Measurements from ENCODE around the gene ANGEL2.
"Not testable (repeated sequence)": the region's sequence is repeated elsewhere in the genome, so short reads cannot be mapped to it uniquely, and the experiment has no call there.

ANGEL2 gene

DNA sequence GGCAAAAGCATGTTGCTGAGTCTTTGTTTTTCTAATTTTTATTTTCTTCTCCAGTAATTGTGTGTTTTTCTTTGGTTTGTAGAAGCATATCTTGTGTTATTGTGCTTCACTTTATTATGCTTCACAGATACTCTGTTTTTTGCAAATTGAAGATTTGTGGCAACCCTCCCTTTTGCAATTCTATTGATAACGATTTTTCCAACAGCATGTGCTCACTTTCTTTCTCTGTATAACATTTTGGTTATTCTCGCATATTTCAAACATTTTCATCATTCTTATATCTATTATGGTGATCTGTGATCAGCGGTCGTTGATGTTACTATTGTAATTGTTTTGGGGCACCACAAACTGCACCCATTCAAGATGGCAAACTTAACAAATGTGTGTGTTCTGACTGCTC lies 3.8 kb upstream of the ANGEL2 start:
- DNase-seq (ENCODE audit: low spot score), result no peak

DNA sequence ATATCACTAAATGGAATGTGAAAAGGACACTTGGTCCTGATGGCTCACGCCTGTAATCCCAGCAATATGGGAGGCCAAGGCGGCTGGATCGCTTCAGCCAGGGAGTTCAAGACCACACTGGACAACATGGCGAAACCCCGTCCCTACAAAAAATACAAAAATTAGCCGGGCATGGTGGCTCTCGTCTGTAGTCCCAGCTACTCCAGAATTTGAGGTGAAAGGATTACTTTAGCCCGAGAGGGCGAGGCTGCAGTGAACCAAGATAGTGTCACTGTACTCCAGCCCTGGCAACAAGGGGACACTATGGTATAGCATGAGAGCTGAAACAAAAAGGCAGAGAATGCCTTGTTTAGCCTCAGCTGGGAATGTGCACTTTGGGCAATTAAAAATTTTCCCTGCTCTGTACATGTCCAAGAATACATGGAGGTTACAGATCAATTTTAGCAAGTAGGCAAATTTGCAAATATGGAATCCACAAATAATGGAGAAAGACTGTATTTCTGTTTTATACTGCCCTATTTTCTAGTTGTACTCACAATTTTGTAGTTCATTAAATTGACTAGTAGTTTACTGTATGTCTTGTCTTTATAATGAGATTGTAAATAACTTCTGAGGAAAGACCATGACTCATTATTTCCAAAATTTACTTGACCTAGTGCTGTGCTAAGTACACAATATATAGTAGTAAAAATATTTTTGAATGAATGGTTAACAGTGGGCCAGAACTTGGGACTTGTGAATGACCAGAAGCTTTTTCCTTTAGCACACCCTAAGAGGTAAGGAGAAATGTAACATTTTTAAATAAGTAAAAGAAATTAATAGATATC lies 2.0 kb upstream of the ANGEL2 start:
- DNase-seq (ENCODE audit: low spot score), result no peak

DNA sequence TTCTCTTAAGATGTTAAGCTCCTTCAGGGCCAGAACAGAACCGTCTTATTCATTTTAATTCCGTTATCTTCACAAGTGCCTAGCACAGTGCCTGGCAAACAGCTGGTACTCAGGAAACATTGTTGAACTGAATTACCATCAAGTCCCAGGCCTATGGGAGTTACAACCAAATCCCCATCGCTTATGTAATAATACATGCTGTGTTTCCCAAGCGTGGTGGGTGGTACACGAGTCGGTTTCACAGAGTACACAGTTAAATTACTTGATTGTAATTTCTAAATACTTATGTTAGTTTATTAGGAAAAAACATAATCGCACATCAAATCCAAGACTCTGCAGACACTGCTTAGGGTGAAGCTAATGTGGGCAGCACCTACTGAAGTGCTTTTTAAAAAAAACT lies 1.0 kb downstream of the ANGEL2 start:
- DNase-seq (ENCODE audit: low spot score), result no peak

DNA sequence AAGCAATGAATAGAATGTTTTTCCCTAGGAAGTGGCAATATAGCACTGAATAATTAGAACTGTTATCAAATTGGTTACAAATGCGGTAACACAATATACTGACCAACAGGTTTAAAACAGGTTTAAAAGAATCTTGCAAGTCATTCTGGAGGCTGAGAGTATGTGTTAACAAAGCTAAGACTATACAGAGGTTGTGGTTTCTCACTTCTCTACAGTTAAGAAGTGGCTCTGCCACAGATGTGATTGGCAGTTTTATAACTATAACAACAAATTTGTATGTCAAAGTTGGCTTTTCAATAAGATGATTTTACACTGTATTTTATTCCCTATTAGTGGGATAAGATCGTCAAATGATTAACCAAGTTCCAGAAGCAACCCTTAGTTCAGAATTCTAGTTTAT lies 7.1 kb downstream of the ANGEL2 start:
- DNase-seq (ENCODE audit: low spot score), result peak; percentile 60

DNA sequence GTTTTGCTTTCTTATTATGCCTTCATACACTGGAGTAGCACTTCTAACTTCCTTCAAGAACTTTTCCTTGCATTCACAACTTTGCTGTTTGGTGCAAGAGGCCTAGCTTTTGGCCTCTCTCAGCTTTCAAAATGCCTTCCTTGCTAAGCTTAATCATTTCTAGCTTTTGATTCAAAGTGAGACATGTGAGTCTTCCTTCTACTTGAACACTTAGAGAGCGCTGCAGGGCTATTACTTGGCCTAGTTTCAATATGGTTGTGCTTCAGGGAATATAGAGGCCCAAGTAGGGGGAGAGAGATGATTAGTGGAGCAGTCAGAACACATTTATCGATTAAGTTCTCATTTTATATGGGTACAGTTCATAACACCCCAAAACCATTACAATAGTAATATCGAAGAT lies 12.4 kb downstream of the ANGEL2 start:
- DNase-seq (ENCODE audit: low spot score), result peak; percentile 89

DNA sequence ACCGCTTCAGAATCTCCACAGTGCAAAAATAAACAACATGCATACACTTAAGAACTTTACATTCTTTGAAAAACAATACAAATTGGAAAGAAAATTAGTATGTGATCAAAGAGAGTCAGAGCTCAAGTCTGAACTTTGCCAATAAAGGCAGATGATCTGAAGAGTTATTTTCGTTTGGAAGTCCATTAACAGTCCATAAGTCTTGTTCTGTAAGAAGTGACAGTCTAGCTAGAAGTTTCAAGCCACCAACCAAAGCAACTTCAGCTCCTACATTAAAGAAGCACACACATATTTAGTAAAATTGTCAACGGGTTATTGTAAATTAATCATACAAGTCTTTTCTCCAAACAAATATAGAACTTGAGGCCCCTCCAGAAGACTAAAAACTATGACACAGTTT lies 20.7 kb downstream of the ANGEL2 start:
- no peak for DNase-seq (ENCODE audit: low spot score)

DNA sequence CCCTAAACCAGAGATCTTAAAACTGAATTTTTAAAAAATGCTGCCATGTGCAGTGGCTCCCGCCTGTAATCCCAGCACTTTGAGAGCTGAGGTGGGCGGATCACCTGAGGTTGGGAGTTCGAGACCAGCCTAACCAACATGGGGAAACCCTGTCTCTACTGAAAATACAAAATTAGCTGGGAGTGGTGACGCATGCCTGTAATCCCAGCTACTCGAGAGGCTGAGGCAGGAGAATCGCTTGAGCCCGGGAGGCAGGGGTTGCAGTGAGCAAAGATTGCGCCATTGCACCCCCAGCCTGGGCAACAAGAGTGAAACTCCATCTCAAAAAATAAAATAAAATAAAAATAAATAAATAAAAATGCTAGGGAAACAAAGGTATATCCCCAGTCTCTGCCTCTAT lies 21.7 kb downstream of the ANGEL2 start:
- DNase-seq (ENCODE audit: low spot score), result not testable (repeated sequence)

DNA sequence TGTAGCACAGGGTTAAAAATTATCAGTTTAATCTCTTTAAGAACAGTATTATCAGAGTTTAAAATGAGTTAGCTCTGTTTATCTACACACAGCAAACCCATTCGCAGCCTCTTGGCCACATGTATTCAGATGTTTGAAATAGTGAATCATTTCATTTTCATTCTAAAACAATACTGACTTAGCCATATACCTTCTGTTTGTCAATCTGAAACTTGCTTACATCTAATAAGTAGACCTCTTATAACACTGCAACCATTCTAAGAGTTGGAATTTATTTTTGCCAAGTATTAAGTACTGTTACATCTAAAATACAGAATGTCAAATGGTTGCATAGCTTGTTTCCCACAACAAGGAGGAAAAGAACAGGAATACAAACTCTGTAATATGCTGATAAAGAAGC lies 25.4 kb downstream of the ANGEL2 start:
- DNase-seq (ENCODE audit: low spot score), result no peak

DNA sequence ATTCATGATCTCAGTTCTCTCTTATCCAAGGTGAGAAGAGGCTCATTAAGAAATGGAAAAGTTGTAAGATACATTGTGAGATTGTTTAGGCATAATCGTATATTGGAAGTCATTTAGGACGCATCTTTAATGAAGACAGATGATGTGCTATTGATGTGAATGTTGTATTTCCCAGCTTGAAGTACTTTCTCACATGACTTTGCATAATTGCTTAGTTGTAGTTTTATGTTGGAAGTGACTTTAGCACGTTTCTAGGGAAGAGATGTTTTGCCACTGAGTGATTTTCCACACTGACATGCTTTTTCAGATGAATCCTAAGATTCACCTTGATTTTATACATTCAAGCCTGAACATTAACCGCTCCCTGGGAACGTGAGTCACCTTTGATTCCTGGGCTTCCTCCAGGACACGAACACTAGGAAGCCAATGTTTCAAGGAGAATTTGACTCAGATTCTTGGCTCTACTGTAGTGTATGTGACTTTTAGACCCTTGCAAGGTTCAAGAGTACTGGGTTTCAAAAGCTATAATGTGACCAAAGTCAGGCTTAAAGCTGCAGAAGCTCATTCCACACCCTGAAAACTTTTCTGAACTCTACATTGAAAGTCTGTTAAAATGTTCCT lies 27.9 kb downstream of the ANGEL2 start:
- no peak for DNase-seq (ENCODE audit: low spot score)

DNA sequence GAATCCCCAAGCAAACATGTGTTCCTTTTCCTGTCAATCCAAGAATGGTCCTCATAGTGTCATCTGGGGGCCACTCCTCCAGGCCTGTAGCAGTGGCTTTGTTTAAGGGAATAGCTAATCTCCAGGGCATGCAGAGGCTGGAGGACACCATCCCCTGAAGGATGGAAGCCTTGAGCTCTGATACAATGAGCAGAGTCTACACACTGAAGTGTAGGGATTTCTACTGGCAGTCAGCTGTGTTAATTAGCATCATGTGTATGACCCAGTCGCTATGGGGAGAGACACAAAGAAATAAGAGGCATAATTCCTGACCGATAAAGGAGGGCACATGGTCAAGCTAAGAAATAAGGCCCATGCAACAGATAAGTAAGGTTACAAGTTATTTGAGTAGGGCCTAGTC lies 29.1 kb downstream of the ANGEL2 start:
- no peak for DNase-seq (ENCODE audit: low spot score)

DNA sequence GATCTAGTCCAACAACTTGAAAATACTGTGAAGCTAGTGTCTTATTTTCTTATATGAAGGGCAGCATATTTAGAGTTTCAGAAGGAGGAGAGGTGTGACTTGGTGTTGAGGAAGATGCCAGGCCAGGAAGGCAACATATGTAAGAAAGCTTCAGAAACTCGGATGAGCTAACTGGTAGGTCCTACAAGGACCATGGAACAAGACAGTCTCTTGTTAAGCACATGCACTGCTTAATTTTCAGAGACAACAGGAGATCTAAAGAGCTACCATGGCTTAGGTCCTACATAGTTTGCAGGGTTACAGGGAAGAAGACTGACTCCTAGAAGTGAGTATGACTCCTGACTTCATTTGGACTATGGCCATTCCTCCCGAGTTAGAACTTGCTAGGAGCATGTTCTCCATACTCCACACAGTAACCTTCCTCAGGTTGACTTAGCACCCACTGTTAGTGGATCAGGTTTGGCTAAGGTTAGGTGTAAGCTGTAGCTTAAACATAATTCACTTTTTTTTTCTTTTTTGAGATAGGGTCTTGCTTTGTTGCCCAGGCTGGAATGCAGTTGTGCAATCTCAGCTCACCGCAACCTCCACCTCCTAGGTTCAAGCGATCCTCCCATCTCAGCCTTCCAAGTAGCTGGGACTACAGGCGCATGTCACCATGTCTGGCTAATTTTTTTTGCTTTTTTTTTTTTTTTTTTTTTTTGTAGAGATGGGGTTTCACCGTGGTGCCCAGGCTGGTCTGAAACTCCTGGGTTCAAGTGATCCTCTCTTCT lies 31.0 kb downstream of the ANGEL2 start:
- DNase-seq (ENCODE audit: low spot score), result no peak

DNA sequence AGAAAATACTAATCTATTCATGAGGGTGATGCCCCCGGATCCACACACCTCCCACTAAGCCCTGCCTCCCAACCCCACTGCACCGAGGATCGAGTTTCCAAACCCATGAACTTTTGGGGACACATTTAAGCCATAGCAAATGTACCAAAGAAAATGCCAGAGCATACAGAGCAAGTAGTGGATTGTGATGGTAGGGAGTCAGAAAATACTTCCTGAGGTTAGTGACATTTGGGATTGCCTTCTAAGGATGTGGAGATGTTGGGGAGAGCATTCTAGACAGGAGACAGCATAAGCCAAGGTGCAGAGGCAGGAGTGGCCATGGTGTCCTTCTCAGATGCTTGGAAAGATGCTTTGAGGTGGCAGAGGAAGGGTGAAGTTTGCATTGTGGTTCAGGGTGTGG lies 32.2 kb downstream of the ANGEL2 start:
- no peak for DNase-seq (ENCODE audit: low spot score)

DNA sequence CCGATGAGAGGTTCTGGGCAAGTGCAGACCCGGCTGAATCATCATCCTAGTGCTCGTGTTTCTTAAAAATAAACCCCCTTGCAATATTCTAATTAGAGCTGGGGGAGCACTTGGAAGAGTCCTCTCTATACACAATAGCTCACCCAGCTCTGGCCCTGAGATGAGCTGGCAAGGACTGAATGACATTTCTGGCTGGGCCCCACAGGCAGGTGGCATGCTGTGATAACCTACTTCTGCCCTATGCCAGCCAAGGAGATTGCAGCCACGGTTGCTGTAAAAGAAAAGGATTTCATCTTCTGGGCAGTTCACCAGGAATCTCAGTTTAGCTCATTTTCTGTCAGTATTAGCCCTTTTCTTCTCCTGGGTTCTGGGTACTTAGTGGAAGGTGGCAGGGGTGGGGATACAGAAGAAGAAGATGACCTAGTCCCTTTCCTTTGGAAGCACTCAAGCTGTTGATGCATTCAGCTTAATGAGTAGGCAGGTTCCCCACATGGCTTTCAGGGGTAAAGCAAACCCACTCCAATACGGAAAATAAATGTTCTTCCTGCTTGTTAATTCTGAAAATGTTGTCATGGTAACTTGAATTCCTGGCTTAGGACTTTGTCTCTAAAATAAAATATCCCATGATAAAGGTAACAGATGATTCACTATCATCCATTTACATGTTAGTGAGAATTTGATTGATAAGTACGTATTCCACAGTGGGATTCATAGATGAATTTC lies 33.1 kb downstream of the ANGEL2 start:
- no peak for DNase-seq (ENCODE audit: low spot score)

DNA sequence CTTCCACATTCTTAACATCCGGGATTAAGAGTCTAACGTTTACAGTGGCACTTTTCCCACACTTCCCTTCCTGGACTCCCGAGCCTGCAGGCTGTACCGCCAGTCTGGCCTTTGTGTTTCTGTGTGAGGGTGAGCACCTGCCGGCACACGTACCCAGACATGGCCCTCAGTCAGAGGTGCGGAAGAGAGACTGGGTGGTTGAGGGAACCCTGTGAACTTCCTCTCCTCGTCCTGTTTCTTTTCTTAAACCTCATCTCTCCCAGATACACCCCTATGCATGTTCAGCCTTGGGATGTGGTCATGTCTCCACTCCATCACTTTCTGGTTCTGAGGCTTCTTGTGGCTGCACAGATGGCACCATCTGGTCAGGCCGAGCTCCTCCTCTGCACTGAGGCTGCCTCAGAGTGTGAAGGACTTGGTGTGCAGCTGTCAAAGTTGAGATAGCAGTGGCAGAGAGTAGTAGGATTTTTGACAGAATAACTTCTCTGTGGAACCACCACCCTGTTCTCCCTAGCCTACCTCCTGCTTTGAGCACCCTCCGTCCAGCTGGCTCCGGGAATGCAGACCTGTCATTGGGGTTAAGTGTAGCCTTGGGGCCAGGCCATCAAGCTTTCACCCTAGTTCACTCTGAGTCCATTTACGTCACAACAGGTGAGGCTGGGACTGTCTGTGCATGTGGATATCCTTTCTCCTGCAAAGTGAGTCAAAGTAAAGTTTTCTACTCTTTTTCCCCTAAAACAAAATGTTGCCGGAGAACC lies 33.9 kb downstream of the ANGEL2 start:
- peak; percentile 15 for DNase-seq (ENCODE audit: low spot score)

DNA sequence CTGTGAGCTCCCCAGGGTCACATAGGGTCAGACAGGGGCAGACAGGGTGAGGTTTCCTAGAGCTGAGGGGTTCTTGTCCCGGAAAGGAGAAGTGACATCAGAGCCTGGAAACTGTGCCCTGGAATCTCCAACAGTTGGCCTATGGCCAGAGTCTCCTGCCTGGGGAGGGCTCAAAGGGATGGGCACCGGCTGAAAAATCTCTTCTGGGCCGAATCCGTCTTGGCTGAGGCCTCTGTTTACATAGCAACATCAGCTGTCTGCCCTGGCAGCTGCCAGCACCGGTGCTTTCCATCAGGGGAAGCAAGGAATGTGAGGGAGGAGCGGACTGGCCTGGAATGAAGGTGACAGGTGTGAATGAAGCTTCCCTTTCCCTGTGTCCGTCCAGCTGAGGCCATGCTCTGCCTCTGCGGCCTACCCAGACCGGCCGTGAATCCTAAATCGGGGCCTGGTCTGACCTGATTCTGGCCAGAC lies 34.6 kb downstream of the ANGEL2 start:
- no peak for DNase-seq (ENCODE audit: low spot score)

DNA sequence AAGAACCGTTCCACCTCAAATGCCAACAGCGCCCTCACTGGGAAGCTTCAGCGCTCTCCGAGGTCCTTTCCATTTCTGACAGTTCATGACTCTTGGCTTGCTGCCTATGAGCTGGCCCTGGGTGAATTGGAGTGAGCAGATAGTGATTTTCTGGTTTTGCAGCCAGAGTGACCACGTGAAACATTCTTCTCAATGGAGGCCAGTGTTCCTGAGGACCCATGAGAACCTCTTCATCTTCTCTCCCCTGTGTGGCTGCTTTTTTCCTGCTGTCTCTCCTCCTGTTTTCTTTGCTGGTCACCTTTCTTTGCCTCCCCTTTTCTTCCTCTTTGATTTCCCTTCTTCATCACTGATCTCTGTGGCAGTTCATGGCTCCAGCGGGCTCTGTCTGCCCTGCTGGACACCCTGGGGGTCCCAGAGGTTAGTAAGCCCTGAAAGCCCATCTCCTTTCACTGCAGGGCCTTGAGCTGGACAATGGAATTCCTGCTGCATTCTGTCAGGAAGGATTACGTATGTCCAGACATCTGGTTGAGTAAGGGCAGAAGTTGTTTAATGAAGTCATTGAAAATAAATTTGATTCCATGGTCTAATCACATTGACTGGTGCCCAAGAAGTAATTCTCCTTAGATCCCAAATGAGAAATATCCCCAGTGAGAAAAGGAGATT lies 35.4 kb downstream of the ANGEL2 start:
- DNase-seq (ENCODE audit: low spot score), result no peak

DNA sequence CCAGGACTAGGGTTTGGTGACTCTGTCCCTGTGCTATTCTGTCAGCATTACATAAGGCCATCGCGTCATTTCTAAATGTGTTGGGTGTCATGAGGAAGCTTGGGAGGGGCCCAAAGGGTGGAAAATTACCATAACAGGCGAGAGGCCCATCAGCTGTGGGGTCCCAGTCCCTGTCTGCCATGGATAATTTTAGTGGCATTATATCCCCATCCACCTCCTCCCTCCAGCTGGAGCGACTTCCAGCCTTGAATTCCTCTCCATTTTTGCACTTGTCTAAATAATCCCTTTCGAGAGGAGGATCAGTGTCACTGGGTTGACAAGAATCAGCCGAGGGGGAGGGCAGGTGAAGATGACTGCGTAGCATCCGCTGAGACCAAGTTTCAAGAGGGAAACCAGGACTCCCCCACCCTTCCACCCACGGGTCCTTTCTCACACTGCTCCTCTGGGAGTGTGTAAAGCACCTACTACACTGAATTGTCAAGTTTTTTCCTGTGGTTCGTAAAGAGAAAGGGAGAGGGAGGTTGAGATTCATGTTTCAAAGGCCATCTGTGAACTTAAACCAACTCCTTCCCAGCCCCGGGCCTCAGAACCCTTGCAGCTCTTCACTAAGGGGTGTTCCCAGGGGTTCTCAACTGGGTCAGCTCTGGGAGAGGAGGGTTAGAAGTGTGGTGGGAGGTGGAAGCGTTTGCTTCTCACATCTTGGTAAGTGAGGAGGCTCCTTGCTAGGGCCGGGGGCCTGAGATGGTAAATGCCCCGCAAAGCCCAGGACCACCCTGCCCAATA lies 36.1 kb downstream of the ANGEL2 start:
- DNase-seq (ENCODE audit: low spot score), result peak; percentile 32

DNA sequence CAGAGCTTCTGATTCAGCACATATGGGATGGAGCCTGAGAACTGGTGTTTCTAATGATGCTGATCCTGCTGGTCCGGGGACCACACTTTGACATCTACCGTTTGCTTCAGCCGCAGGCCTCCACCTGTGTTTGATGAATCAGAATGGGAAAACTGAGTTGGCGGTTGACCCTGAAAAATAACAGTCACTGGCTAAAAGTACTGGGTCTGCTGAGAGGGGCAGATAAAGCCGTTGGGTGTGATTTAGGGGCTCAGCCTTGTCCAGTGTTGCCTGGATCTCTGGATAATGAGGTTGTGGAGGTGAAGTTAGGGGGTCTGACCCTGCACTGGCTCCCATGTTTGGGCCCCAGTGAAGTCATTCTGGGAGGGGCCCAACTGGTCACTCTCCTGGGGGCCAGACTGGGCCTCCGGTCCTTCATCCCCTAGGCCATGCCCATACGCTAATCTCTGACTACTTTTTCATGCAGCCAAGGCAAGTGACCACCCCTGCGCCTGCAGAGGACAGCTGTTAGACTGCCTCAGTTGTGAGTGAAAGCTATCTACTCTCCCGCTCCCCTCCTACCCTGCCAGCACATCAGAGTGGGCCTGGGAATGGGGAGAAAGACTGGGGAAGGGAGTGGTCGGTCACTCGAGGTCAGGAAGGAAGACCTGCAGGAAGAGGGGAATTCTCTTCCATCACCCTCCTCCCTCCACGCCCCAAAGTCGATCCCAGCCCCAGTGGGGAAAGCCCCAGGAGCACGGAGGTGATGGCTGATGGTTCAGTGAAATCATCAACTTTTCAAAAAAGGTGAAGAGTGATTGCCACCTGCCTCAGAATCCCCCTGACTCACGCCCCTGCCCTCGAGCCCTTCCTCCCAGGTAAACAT lies 37.7 kb downstream of the ANGEL2 start:
- DNase-seq (ENCODE audit: low spot score), result peak; percentile 61

DNA sequence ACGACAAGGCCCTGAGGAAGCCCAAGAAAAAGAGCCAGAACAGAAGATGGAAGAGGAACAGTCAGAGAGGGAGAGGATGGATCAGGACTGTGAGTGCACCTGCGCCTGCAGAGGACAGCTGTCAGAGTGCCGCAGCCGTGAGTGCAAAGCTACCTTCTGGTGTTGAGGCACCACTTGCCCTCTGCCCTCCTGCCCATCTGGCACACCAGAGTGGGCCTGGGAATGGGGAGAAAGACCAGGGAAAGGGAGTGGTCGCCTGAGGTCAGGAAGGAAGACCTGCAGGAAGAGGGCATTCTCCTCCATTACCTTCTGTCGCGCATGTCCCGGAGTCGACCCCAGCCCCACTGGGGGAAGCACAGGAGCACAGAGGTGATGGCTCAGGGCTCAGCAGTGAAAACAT lies 39.1 kb downstream of the ANGEL2 start:
- no peak for DNase-seq (ENCODE audit: low spot score)
